Body of pancreas (tissue), 4 donors: ENCODE measurements around the gene CAPRIN1.

ENCODE experiments used
- POLR2A ChIP-seq, 3 donors: fragments of 450-650 bp; IDR thresholded peaks; one replicate each; pipeline ENCODE4 v1.6.1; 2016; ENCODE audit warnings: antibody characterized with exemption in 3 of 3, mild to moderate bottlenecking in 2 of 3
- TF ChIP-seq, protein P1 (sequence below), 7 experiments: fragments of 450-650 bp in 4 of 7; fragments of 200-600 bp in 3 of 7; sonication (generic) in 3 of 7; IDR thresholded peaks; one replicate each; pipeline ENCODE4 v1.5.1; 2016 to 2019; ENCODE audit warnings: antibody characterized with exemption in 7 of 7

DNA sequence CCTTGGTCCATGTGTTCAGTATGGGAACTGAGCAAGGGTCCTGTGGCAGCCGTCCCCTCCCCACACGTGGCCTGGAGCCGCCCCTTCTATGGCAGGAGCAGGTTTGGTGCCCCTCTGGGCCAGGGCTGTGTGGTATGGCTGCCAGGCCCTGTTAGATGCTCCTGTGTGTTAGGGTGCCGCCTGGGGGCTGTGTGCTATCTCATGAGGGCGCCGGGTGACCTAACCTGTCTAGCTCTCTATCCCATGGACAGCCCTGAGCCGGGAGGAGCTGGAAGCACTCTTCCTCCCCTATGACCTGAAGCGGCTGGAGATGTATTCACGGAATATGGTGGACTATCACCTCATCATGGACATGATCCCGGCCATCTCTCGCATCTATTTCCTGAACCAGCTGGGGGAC, 88.6 kb downstream of the CAPRIN1 start:
- TF ChIP-seq POLR2A (IDR thresholded peaks at IDR 0.05) = no peak
- TF ChIP-seq, protein P1, sequence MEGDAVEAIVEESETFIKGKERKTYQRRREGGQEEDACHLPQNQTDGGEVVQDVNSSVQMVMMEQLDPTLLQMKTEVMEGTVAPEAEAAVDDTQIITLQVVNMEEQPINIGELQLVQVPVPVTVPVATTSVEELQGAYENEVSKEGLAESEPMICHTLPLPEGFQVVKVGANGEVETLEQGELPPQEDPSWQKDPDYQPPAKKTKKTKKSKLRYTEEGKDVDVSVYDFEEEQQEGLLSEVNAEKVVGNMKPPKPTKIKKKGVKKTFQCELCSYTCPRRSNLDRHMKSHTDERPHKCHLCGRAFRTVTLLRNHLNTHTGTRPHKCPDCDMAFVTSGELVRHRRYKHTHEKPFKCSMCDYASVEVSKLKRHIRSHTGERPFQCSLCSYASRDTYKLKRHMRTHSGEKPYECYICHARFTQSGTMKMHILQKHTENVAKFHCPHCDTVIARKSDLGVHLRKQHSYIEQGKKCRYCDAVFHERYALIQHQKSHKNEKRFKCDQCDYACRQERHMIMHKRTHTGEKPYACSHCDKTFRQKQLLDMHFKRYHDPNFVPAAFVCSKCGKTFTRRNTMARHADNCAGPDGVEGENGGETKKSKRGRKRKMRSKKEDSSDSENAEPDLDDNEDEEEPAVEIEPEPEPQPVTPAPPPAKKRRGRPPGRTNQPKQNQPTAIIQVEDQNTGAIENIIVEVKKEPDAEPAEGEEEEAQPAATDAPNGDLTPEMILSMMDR (IDR thresholded peaks at IDR 0.05) = no peak
